ENCODE measurements around the gene CHN2.
A peak's percentile ranks its signal among the peaks of the same experiment; 100 is the strongest.

CHN2 gene

DNA sequence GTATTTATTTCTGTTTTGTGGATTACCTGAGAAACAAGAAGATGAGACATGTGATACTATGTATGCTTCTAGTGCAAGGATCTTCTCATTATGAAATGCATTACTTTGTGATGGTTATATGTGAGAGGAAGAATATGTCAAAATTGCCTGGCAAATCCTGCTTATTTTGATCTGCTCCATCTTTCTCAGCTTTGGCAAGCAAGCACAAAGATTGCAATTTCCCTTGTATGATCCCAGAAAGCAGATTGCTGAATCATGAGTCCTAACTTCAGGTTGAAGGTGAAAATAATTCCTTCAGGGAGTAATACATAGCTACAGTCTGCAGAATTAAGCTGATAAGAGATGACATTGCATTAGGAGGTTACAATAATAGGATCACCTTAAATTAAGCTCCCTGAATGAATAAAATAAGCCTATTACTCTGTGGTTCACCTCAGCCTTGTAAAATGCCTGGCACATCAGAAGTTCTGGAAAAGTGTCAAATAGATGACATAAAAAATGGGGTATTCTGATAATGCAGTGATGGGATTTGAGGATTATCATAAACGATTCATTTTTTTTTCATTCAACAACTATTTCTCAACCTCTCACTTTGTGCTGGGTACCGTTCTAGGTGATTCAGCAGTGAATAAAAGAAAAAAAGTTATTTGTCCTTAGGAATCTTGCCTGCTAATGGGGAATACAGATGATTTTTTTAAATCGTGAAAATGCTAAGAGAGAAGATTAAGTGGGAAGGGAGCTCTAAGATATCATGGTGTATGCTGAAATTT lies 120.7 kb downstream of the CHN2 start:
- Mint-ChIP-seq H3K27ac (no peak overlapping the region), H3K36me3 (ENCODE audit: low read depth) (peaks cover 49% of the 10 kb centered on the region), H3K4me1 (ENCODE audit: low read depth) (peaks cover 63% of the 10 kb centered on the region), H3K9me3 (no peaks in the 10 kb centered on the region), H3K27me3 (no peaks in the 10 kb centered on the region), H3K4me3 (no peak overlapping the region)
- intact Hi-C loops (cut with micrococcal nuclease): no loop called here

DNA sequence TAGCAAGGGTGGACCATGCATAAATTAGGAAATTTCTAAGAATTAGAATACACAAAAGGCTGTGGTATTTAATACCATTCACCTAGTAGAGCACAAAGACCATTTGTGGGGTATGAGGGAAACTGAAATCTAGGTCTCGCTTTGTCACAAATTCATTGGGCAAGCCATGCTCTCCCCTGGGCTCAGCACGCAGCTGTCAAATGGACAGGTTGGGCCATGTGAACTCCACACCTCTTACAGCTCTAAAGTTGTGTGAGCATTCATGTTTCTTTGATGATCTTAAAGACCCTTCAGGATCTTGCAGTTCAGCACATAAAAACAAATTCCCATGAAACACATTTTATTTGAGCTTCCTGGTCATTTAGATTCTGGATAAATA lies 121.3 kb downstream of the CHN2 start:
- Mint-ChIP-seq H3K36me3 (ENCODE audit: low read depth) (peaks cover 47% of the 10 kb centered on the region), H3K27ac (no peak overlapping the region)
- intact Hi-C loops (cut with micrococcal nuclease): no loop called here

DNA sequence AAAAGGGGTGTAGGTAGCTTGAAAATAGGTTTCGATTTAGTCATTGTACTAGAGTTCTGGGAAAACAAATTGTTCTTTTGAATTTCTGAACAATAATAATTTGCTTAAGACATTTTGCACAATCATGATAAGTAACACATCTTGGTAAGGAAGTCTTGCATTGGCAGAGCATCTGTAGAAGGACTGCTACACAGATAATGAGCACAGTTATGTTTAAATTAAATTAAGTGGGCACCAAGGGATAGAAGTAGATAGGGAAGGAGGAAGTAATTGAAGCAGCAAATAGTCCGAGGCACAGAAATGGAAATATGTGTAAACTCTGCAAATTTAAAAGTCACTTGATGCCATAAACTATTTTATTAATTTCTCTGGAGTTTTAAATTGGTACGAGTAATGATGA lies 122.4 kb downstream of the CHN2 start:
- intact Hi-C loops (cut with micrococcal nuclease): no loop called here
- peaks cover 49% of the 10 kb centered on the region for H3K36me3 Mint-ChIP-seq (ENCODE audit: low read depth)
- H3K27me3 Mint-ChIP-seq: no peaks in the 10 kb centered on the region
- no peak overlapping the region for H3K4me3 Mint-ChIP-seq
- peak overlapping the region; percentile 54 for H3K27ac Mint-ChIP-seq
- H3K9me3 Mint-ChIP-seq: no peaks in the 10 kb centered on the region
- peaks cover 79% of the 10 kb centered on the region for H3K4me1 Mint-ChIP-seq (ENCODE audit: low read depth)

More for the DNA sequence above, 121.3 kb downstream of the CHN2 start:
- no peak overlapping the region for H3K4me3 Mint-ChIP-seq
- peaks cover 69% of the 10 kb centered on the region for H3K4me1 Mint-ChIP-seq (ENCODE audit: low read depth)
- no peaks in the 10 kb centered on the region for H3K27me3 Mint-ChIP-seq
- H3K9me3 Mint-ChIP-seq: no peaks in the 10 kb centered on the region

DNA sequence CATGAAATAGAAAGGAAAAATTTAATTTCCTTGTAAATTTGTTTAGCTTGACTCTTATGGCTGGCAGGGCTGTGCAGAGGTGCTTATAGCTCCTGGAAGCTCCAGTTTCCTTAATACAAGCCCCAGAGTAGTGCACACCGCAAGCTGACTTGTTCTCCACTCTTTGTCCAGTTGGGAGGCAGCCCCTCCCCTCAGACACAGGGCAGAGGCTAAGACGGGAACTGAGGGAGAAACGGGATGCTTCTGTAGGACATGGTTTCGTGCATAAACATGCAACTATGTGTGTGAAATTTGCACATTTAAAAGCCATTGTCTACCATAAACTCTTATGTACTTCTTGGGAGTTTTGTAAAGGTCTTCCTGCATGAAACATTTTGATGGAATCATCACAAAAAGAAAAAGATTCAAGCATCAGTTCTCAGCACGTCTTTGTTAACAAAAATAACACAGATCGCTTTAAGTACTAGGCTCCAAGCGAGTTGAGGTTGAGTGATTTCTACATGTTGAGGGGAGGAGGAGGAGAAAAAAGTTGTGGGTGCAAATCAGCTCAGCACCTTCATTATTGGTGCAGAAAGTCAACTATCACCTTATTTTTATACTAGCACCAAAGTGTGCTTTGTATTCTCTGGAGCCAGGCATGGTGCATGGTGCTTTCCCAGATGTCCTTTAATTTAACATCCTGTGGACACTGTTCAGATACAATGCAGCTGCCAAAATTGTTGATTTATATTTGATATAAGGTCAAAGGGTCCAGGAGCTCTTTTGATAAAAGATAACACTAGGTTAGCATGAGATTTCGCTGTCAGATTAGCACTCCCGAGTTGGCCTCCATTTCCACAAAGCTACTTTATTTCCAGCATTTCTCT lies 124.5 kb downstream of the CHN2 start:
- H3K9me3 Mint-ChIP-seq: no peaks in the 10 kb centered on the region
- H3K27me3 Mint-ChIP-seq: no peaks in the 10 kb centered on the region
- peak overlapping the region; percentile 87 for H3K27ac Mint-ChIP-seq
- intact Hi-C loops (cut with micrococcal nuclease): no loop called here
- H3K36me3 Mint-ChIP-seq (ENCODE audit: low read depth): peaks cover 53% of the 10 kb centered on the region
- H3K4me1 Mint-ChIP-seq (ENCODE audit: low read depth): peaks cover 77% of the 10 kb centered on the region
- no peak overlapping the region for H3K4me3 Mint-ChIP-seq

DNA sequence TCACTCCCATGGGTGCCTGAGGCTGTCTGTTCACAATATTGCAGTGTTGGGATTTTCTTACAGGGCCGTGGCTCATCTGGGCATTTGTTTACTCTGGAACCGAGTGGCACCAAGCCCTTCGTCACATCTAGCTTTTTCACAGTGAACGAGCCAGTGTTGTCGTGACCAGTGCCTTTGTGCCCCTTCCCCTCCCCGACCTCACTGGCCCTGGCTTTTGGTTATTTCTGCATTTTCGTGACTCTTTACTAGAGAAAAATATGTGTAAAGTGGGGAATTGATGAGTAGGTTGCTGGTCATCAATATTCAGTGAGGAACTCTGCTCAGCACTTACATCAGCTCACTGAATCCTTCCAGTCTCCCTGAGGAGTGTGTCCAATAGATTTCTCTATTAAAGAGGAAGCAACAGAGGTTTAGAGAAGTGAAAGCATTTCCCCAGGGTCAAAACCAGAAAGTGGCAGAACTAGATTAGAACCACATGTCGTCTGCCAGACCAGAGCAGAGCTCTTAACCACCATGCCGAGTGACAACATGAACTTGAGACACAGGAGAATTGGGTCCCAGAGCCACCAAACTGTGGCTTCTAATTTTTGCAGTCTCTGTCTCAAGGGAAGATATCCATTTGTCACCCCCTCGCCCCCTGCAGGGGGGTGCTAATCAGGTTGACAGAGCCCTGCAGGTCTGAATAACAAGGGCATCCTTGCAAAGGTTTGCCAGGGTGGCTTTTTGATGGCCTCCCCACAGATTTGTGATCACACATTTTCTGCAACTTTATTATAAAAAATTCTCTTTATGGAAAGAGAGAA lies 125.3 kb downstream of the CHN2 start:
- Mint-ChIP-seq H3K9me3 (no peaks in the 10 kb centered on the region), H3K36me3 (ENCODE audit: low read depth) (peaks cover 57% of the 10 kb centered on the region), H3K4me3 (peak overlapping the region; percentile 37), H3K4me1 (ENCODE audit: low read depth) (peaks cover 76% of the 10 kb centered on the region), H3K27me3 (no peaks in the 10 kb centered on the region), H3K27ac (peak overlapping the region; percentile 87)
- intact Hi-C loops (cut with micrococcal nuclease): loop anchor here (1.0 kb wide), 1 partner anchor 8 kb away; no protein-coding TSS in a partner anchor

DNA sequence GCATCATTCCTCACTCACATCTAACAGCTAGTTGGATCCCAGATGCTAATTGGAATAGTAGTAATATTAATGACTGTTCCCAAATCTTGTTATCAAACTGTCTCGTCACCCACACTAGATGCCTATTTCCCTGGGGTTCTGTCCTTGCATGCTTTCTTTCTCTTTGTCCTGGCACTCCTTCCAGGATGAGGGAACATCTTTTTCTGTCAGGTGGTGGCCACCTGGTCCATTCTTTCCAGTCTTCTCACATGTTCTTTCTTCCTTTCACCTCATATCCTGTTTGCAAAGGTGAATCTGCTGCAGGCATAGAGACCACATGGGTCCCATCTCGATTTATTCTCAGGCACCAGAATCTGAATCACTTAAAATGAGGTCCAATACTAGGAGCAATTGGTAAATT lies 126.0 kb downstream of the CHN2 start:
- H3K4me3 Mint-ChIP-seq: no peak overlapping the region
- H3K9me3 Mint-ChIP-seq: no peaks in the 10 kb centered on the region
- intact Hi-C loops (cut with micrococcal nuclease): loop anchor here (1.0 kb wide), 1 partner anchor 8 kb away; no protein-coding TSS in a partner anchor
- peaks cover 82% of the 10 kb centered on the region for H3K4me1 Mint-ChIP-seq (ENCODE audit: low read depth)
- no peaks in the 10 kb centered on the region for H3K27me3 Mint-ChIP-seq
- peak overlapping the region; percentile 87 for H3K27ac Mint-ChIP-seq
- H3K36me3 Mint-ChIP-seq (ENCODE audit: low read depth): peaks cover 63% of the 10 kb centered on the region

DNA sequence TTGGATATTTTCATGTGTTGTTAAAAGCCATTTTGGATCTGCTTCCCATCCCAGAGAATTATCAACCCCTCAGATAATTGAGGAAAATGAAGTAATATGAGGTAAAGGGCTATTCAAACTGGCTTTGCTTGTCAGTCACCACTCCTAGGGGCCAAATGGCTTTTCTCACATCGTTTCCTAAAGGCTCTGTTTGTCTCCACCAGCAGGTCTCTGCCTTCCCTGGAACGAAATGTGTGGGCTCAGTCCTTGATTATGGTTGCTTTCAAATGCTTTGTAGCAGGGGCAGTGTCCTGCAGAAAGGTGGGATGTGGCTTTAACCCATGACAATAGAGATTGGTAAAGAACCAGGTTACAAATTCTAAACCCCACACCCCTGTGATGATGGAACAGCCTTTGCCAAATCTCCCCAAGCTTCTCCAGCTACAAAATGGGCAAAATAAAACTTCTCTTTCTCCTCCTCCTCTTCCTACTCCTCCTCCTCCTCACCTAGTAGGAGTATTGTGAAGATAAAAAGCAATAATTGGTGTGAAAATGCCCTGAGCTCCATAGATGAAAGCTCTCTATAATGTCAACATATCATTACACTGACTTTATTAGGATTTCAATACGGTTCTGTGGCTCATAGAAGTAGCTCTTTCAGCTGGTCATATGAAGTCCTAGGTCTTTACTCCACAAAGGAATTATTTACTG lies 127.6 kb downstream of the CHN2 start:
- Mint-ChIP-seq H3K36me3 (ENCODE audit: low read depth) (peaks cover 72% of the 10 kb centered on the region), H3K27me3 (no peaks in the 10 kb centered on the region), H3K4me1 (ENCODE audit: low read depth) (peaks cover 90% of the 10 kb centered on the region), H3K9me3 (no peaks in the 10 kb centered on the region), H3K4me3 (no peak overlapping the region), H3K27ac (peak overlapping the region; percentile 87)
- intact Hi-C loops (cut with micrococcal nuclease): no loop called here

DNA sequence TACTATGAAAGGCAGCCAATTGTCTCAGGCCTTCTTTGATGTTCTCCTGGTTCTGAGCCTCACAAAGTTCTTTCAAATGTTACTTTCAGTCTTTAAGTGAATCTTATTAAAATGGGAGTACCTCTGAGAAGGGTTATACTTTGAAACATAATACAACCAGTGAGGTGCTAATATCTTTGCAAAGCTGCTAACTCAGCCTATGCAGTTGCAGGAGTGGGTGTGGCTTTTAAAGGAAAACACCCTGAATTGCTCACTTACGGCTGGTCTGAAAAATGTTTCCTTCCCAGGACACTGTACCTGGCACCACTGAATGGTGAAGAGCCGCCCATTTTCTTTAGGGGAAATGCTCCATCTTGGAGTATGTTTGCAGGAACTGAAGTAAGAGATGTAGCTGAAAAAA lies 130.9 kb downstream of the CHN2 start:
- intact Hi-C loops (cut with micrococcal nuclease): loop anchor here (5.0 kb wide), 1 partner anchor 38 kb away; no protein-coding TSS in a partner anchor
- H3K36me3 Mint-ChIP-seq (ENCODE audit: low read depth): peaks cover 67% of the 10 kb centered on the region
- peak overlapping the region; percentile 37 for H3K27ac Mint-ChIP-seq
- H3K4me1 Mint-ChIP-seq (ENCODE audit: low read depth): peaks cover 88% of the 10 kb centered on the region
- no peak overlapping the region for H3K4me3 Mint-ChIP-seq
- no peaks in the 10 kb centered on the region for H3K9me3 Mint-ChIP-seq
- H3K27me3 Mint-ChIP-seq: no peaks in the 10 kb centered on the region

DNA sequence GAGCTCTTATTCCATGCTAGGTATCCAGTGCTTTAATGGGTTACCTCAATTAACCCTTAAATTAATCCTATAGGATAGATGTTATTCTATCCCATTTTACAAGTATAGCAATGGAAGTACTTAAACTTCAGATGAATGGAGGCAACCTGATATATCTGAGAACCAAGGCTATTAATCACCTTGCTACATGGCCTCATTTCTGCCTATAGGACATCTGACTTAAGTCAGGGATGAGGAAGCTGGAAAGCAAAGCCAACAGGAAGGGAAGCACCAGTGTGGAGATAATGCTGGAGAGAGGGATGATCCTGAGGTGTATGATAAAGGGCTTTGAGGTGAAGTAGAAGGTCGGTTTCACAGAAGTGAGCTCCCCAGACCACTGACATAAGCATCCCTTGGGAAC lies 132.3 kb downstream of the CHN2 start:
- Mint-ChIP-seq H3K27ac (peak overlapping the region; percentile 79), H3K4me3 (no peak overlapping the region), H3K9me3 (no peaks in the 10 kb centered on the region), H3K4me1 (ENCODE audit: low read depth) (peaks cover 88% of the 10 kb centered on the region), H3K36me3 (ENCODE audit: low read depth) (peaks cover 70% of the 10 kb centered on the region), H3K27me3 (no peaks in the 10 kb centered on the region)
- intact Hi-C loops (cut with micrococcal nuclease): loop anchor here (5.0 kb wide), 1 partner anchor 40 kb away; no protein-coding TSS in a partner anchor

DNA sequence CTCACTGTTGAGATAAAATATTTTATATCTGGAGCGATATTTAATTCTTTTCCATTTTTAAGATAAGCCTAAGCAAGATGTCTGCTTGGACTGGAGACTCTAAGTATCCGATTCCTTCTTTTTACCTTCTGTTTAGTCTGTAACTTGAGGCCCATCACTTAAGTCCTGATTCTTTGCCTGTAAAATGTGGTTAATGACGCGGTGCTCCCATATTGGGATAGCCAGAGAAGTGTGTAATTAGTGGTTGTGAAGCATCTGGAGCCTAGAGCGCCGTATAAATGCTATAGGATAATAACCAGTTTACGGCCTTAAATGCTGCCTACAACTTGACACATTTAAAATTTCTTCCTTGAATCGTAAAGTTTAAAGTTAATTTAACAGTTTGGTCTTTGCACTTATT lies 132.9 kb downstream of the CHN2 start:
- H3K36me3 Mint-ChIP-seq (ENCODE audit: low read depth): peaks cover 66% of the 10 kb centered on the region
- no peak overlapping the region for H3K4me3 Mint-ChIP-seq
- H3K27ac Mint-ChIP-seq: peak overlapping the region; percentile 79
- H3K9me3 Mint-ChIP-seq: no peaks in the 10 kb centered on the region
- H3K27me3 Mint-ChIP-seq: no peaks in the 10 kb centered on the region
- intact Hi-C loops (cut with micrococcal nuclease): loop anchor here (5.0 kb wide), 1 partner anchor 40 kb away; no protein-coding TSS in a partner anchor
- H3K4me1 Mint-ChIP-seq (ENCODE audit: low read depth): peaks cover 88% of the 10 kb centered on the region

DNA sequence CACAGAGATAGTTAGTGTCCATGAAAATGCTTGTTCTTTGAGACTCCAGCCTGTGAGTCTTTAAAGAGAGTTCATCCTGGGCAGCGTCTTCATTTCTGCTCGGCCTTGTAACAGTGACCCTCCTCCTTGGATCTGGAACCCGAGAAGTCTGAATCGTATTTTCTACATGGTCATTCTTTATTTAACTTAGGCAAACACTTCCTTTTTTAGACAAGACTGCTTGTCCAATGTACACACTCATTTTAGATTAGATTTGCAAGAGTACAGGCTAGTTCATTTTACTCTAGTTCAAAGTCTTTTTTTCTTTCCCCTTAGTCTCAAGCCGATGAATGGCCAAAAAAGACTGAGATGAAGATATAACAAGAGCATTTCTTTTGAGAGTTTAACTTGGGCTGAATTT lies 133.5 kb downstream of the CHN2 start:
- peak overlapping the region; percentile 79 for H3K27ac Mint-ChIP-seq
- H3K36me3 Mint-ChIP-seq (ENCODE audit: low read depth): peaks cover 66% of the 10 kb centered on the region
- peaks cover 88% of the 10 kb centered on the region for H3K4me1 Mint-ChIP-seq (ENCODE audit: low read depth)
- intact Hi-C loops (cut with micrococcal nuclease): loop anchor here (1.0 to 5.0 kb wide), 2 partner anchors 8 to 41 kb away; no protein-coding TSS in a partner anchor
- H3K9me3 Mint-ChIP-seq: no peaks in the 10 kb centered on the region
- H3K4me3 Mint-ChIP-seq: no peak overlapping the region
- H3K27me3 Mint-ChIP-seq: no peaks in the 10 kb centered on the region

DNA sequence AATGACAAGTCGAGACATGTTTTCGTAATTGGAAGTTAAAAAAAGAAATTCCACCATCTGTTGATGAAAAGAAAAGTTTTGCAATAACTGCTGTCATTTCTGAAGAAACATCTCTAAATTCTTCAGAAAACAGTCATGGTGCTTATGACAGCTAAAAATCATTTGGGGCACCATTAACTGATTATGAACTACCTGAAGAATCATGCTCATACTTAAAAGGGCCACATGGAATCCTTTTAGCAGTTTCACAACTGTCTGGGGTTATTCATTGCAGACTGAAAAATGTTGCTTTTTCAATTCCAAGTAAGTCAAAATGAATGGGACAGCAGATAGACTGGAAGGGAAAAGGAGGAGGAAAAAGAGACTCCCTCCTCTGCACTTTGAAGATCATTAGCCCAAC lies 134.2 kb downstream of the CHN2 start:
- H3K4me3 Mint-ChIP-seq: no peak overlapping the region
- H3K27ac Mint-ChIP-seq: peak overlapping the region; percentile 79
- peaks cover 87% of the 10 kb centered on the region for H3K4me1 Mint-ChIP-seq (ENCODE audit: low read depth)
- peaks cover 62% of the 10 kb centered on the region for H3K36me3 Mint-ChIP-seq (ENCODE audit: low read depth)
- H3K9me3 Mint-ChIP-seq: no peaks in the 10 kb centered on the region
- no peaks in the 10 kb centered on the region for H3K27me3 Mint-ChIP-seq
- intact Hi-C loops (cut with micrococcal nuclease): loop anchor here (1.0 to 5.0 kb wide), 2 partner anchors 9 to 42 kb away; no protein-coding TSS in a partner anchor

DNA sequence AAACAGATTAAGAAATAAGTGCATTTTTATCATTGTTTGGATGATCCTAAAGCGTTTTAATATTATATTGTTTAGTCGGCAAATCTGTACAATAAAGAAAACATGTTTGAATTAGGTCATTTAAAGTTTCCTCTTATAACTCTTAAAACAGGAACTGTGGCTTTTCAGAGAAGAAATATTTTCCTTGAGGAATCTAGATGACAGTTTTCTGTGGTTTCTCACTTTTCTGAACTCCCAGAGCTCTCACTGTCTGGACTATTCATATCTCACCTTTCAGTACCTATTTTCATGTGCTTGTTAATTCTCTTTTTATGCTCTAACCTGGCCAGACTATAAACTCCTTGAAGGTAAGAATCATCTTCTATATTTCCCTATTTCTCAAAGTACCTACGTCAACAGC lies 135.1 kb downstream of the CHN2 start:
- Mint-ChIP-seq H3K36me3 (ENCODE audit: low read depth) (peaks cover 60% of the 10 kb centered on the region), H3K27ac (peak overlapping the region; percentile 79), H3K9me3 (no peaks in the 10 kb centered on the region), H3K27me3 (no peaks in the 10 kb centered on the region), H3K4me1 (ENCODE audit: low read depth) (peaks cover 89% of the 10 kb centered on the region), H3K4me3 (peak overlapping the region; percentile 37)
- intact Hi-C loops (cut with micrococcal nuclease): loop anchor here (5.0 kb wide), 1 partner anchor 42 kb away; no protein-coding TSS in a partner anchor
